ENCODE data around the gene SGCG. TPM values are rescaled to one million over a fixed set of nuclear protein-coding genes. Genes with fewer than 3 reads are reported as not detected.

The SGCG gene
- total RNA-seq, 1 experiment from 2014 or later, result not detected

DNA sequence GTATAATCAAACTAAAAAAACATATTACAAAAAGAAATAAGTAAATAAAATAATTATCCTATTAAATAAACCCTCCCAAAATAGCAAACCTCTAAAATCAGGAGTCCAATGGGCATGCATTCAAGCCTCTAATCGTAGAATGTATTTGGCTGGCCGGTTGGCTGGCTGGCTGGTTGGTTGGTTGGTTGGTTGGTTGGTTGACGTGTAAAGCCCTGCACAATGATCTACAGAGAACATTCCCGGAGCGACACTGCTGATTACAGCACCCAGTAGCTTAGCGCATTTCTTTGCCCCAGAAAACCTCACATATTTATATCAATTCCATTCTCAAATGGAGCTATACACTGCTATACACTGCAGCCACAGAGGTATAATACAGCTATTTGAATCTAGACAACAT lies 187.1 kb downstream of the SGCG start:
- peaks cover 0 to 4% of the 10 kb centered on the region in 2 experiments; a peak in 1 of 4 replicates for H3K4me1 Mint-ChIP-seq
- no peak overlapping the region for H3T11ph ChIP-seq (ENCODE audit: low read length)
- H3K27ac ChIP-seq (ENCODE audit: insufficient read length, low read depth, low read length), result no peak overlapping the region
- H3K23me2 ChIP-seq (ENCODE audit: insufficient read length, low read depth, low read length, poor library complexity, severe bottlenecking), result no peaks in the 10 kb centered on the region
- H3K9ac ChIP-seq (ENCODE audit: extremely low read depth, insufficient read length, low read length), result no peak overlapping the region
- H3K4ac ChIP-seq (ENCODE audit: low read depth, low read length), result no peak overlapping the region
- H4K5ac ChIP-seq (ENCODE audit: insufficient read length, low read depth, low read length), result no peak overlapping the region
- no peaks in the 10 kb centered on the region for H3K4me1 ChIP-seq (ENCODE audit: insufficient read depth, low read length)
- H2BK12ac ChIP-seq (ENCODE audit: insufficient read length, low read depth, low read length), result no peak overlapping the region
- no peaks in the 10 kb centered on the region for H3K27me3 Mint-ChIP-seq (ENCODE audit: low read depth)
- no peak overlapping the region for H3K56ac ChIP-seq (ENCODE audit: insufficient read length, low read depth, low read length)
- no peak overlapping the region for H4K8ac ChIP-seq (replicated peaks; ENCODE audit: insufficient read length, low read depth, low read length)
- H2BK5ac ChIP-seq (ENCODE audit: insufficient read length, low read length), result no peak overlapping the region
- no peak overlapping the region for H2BK120ac ChIP-seq (ENCODE audit: low read depth, low read length, poor library complexity, severe bottlenecking)
- H4K20me1 ChIP-seq (ENCODE audit: control insufficient read depth, insufficient read depth, insufficient read length), result no peaks in the 10 kb centered on the region
- H2BK15ac ChIP-seq (ENCODE audit: low read depth, low read length), result no peak overlapping the region
- no peak for DNase-seq
- H2AFZ ChIP-seq (ENCODE audit: low read length), result no peak overlapping the region
- H3K4me3 Mint-ChIP-seq, result no peak overlapping the region
- TF ChIP-seq, protein P1, sequence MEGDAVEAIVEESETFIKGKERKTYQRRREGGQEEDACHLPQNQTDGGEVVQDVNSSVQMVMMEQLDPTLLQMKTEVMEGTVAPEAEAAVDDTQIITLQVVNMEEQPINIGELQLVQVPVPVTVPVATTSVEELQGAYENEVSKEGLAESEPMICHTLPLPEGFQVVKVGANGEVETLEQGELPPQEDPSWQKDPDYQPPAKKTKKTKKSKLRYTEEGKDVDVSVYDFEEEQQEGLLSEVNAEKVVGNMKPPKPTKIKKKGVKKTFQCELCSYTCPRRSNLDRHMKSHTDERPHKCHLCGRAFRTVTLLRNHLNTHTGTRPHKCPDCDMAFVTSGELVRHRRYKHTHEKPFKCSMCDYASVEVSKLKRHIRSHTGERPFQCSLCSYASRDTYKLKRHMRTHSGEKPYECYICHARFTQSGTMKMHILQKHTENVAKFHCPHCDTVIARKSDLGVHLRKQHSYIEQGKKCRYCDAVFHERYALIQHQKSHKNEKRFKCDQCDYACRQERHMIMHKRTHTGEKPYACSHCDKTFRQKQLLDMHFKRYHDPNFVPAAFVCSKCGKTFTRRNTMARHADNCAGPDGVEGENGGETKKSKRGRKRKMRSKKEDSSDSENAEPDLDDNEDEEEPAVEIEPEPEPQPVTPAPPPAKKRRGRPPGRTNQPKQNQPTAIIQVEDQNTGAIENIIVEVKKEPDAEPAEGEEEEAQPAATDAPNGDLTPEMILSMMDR (conservative IDR thresholded peaks at IDR 0.05), result no peak
- H3K9me3 Mint-ChIP-seq, result no peaks in the 10 kb centered on the region
- H3K79me1 ChIP-seq (ENCODE audit: insufficient read depth, low read depth, low read length, poor library complexity, severe bottlenecking), result peaks cover 3% of the 10 kb centered on the region
- H3K23ac ChIP-seq (ENCODE audit: insufficient read length, low read depth, low read length), result no peak overlapping the region
- H3K27ac Mint-ChIP-seq, result no peak overlapping the region
- WGBS (ENCODE audit: extremely low coverage, insufficient read length, low lambda C conversion rate), result no CpG with 5 or more reads among the region's 6 CpGs
- no peak overlapping the region for H3K18ac ChIP-seq (ENCODE audit: insufficient read length, low read depth, low read length)
- H3K9me3 ChIP-seq (ENCODE audit: control insufficient read depth, low read depth, low read length), result no peaks in the 10 kb centered on the region
- H3K27me3 ChIP-seq (ENCODE audit: insufficient read depth, low read length), result no peaks in the 10 kb centered on the region
- no peak overlapping the region for H2BK20ac ChIP-seq (ENCODE audit: low read depth, low read length, poor library complexity, severe bottlenecking)
- no peak overlapping the region for H2AK5ac ChIP-seq (ENCODE audit: insufficient read length, low read length)
- peaks cover 54 to 86% (median 83%) of the 10 kb centered on the region in 3 experiments for H3K36me3 Mint-ChIP-seq (ENCODE audit: insufficient read depth in 1 of 3, low read depth in 3 of 3)
- H3K4me2 ChIP-seq (ENCODE audit: insufficient read depth, insufficient read length, low read length), result no peak overlapping the region
- H3K79me2 ChIP-seq (ENCODE audit: insufficient read depth, low read length), result no peaks in the 10 kb centered on the region; the same call in 1 of the 2 replicates
- no peak overlapping the region for H4K91ac ChIP-seq (ENCODE audit: insufficient read length, low read depth, low read length)
- no peak overlapping the region for H3K14ac ChIP-seq (ENCODE audit: insufficient read depth, low read length)

Data from H9 (cell line).